Globus pallidus (tissue), 1 donor: ENCODE data around the gene PCK2.
"Not testable (repeated sequence)": the region's sequence is repeated elsewhere in the genome, so short reads cannot be mapped to it uniquely, and the experiment has no call there.

ENCODE experiments used
- DNase-seq: peaks from one replicate; pipeline ENCODE4 v3.0.0-alpha.2; 2015; ENCODE audit warnings: low spot score

PCK2 gene

GRCh38 chr14:24093901-24094840 is at the start of gene PCK2:
PCK2 (plus strand) TSS chr14:24094311; CDS start chr14:24094406, 95 bp downstream.
- DNase-seq, result peak; percentile 68

GRCh38 chr14:24049002-24049401 is 45.1 kb upstream of the PCK2 start:
- not testable (repeated sequence) for DNase-seq

- DNase-seq, result not testable (repeated sequence)
Measured at GRCh38 chr14:24050753-24051152, 43.4 kb upstream of the PCK2 start.

- DNase-seq, result no peak
Measured at GRCh38 chr14:24051176-24051788, 42.8 kb upstream of the PCK2 start.

- DNase-seq, result peak; percentile 79
Measured at GRCh38 chr14:24051789-24052655, 42.1 kb upstream of the PCK2 start, which contains the start of gene CARMIL3. CARMIL3 (plus strand) TSS chr14:24052009; CDS start chr14:24052154, 145 bp downstream.

GRCh38 chr14:24052656-24053547 is 41.2 kb upstream of the PCK2 start:
- DNase-seq, result no peak

GRCh38 chr14:24053548-24054323 is 40.4 kb upstream of the PCK2 start:
- no peak for DNase-seq

GRCh38 chr14:24054324-24054641 is 39.8 kb upstream of the PCK2 start:
- no peak for DNase-seq

- no peak for DNase-seq
Measured at GRCh38 chr14:24054646-24055045, 39.5 kb upstream of the PCK2 start.

GRCh38 chr14:24055971-24056799 is 37.9 kb upstream of the PCK2 start:
- no peak for DNase-seq

GRCh38 chr14:24056800-24057184 is 37.3 kb upstream of the PCK2 start:
- no peak for DNase-seq

GRCh38 chr14:24057271-24057670 is 36.8 kb upstream of the PCK2 start:
- no peak for DNase-seq

GRCh38 chr14:24057867-24058259 is 36.2 kb upstream of the PCK2 start:
- no peak for DNase-seq

GRCh38 chr14:24058260-24058950 is 35.7 kb upstream of the PCK2 start:
- peak; percentile 81 for DNase-seq

GRCh38 chr14:24058951-24059475 is 35.1 kb upstream of the PCK2 start:
- no peak for DNase-seq

GRCh38 chr14:24059841-24060388 is 34.2 kb upstream of the PCK2 start:
- no peak for DNase-seq

GRCh38 chr14:24060443-24060842 is 33.7 kb upstream of the PCK2 start:
- DNase-seq, result no peak
